Measurements from ENCODE around the gene PHF2. TPM values are rescaled to one million over a fixed set of nuclear protein-coding genes. Genes with fewer than 3 reads are reported as not detected.

The PHF2 gene
- total RNA-seq, 1 donor from 2014 or later = 12.1 TPM

DNA sequence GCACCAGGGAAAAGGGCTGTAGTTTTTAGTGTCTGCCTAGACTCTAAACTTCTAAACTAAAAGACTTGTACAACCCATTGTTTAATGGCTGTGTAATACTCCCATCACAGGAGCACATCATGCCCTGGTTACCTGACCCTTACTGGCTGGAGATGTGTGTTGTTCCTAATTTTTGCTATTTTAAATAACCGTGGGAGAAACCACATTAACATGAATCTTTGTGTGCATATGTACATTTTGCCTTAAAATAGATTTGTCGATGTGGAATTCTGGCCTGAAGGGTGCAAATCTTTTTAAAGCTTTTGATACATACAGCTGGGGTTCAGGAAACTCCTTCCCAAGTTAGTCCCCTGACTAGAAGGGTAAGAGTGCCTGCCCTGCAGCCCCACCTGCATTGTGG lies 39.7 kb downstream of the PHF2 start:
- no peak for FAIRE-seq
- Histone ChIP-seq H3K9ac (ENCODE audit: low read length) (no peak overlapping the region), H3K4me2 (ENCODE audit: low read length) (no peak overlapping the region), H2AFZ (ENCODE audit: low read depth, low read length) (no peak overlapping the region), H3K36me3 (ENCODE audit: insufficient read depth, low read length) (no peaks in the 10 kb centered on the region), H4K20me1 (ENCODE audit: insufficient read depth, low read length) (peaks cover 92% of the 10 kb centered on the region), H3K4me3 (ENCODE audit: insufficient read depth, low read depth, low read length) (no peak overlapping the region), H3K79me2 (ENCODE audit: insufficient read depth, low read length) (peaks cover 75% of the 10 kb centered on the region), H3K27me3 (ENCODE audit: insufficient read depth, low read length) (no peaks in the 10 kb centered on the region), H3K27ac (ENCODE audit: low read depth, low read length) (no peak overlapping the region), H3K4me1 (ENCODE audit: insufficient read depth, low read length) (no peaks in the 10 kb centered on the region), H3K9me3 (ENCODE audit: insufficient read depth, low read depth, low read length) (no peaks in the 10 kb centered on the region)
- H3K4me1 Mint-ChIP-seq (ENCODE audit: low read depth, unreplicated experiment) = peaks cover 2% of the 10 kb centered on the region
- TF ChIP-seq, protein P1, sequence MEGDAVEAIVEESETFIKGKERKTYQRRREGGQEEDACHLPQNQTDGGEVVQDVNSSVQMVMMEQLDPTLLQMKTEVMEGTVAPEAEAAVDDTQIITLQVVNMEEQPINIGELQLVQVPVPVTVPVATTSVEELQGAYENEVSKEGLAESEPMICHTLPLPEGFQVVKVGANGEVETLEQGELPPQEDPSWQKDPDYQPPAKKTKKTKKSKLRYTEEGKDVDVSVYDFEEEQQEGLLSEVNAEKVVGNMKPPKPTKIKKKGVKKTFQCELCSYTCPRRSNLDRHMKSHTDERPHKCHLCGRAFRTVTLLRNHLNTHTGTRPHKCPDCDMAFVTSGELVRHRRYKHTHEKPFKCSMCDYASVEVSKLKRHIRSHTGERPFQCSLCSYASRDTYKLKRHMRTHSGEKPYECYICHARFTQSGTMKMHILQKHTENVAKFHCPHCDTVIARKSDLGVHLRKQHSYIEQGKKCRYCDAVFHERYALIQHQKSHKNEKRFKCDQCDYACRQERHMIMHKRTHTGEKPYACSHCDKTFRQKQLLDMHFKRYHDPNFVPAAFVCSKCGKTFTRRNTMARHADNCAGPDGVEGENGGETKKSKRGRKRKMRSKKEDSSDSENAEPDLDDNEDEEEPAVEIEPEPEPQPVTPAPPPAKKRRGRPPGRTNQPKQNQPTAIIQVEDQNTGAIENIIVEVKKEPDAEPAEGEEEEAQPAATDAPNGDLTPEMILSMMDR (IDR thresholded peaks at IDR 0.05; ENCODE audit: insufficient read depth, low read depth, low read length) = no peak
- TF ChIP-seq EZH2 (IDR thresholded peaks at IDR 0.05; ENCODE audit: insufficient read depth, low read length) = no peak
- H3K27ac Mint-ChIP-seq (ENCODE audit: unreplicated experiment) = no peak overlapping the region
- no peak overlapping the region for H3K4me3 Mint-ChIP-seq (ENCODE audit: unreplicated experiment)
- no peaks in the 10 kb centered on the region for H3K36me3 Mint-ChIP-seq (ENCODE audit: low read depth, unreplicated experiment)
- H3K9me3 Mint-ChIP-seq (ENCODE audit: unreplicated experiment) = no peaks in the 10 kb centered on the region
- H3K27me3 Mint-ChIP-seq (ENCODE audit: low read depth, unreplicated experiment) = no peaks in the 10 kb centered on the region
- DNase-seq (ENCODE audit: low read depth) = no peak

DNA sequence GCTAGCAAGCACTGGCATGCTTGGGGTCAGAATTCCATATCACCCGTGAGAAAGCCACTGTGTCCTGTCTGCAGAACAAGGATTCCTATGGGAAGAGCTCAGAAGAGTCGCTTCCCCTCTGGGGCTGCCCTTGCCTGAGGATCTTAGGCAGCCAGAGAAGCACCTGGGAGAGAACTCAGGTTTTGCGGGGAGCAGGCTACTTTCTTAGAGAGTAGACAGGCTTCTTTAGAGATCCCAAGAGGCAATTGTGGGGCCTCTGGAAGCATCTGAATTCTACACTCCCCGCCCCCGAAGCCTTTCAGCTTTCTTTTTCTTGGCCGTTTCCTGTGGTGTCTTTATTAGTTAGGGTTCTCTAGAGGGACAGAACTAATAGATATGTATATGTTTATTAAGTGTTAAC lies 40.9 kb downstream of the PHF2 start:
- Histone ChIP-seq H3K4me3 (ENCODE audit: insufficient read depth, low read depth, low read length) (no peak overlapping the region), H3K9ac (ENCODE audit: low read length) (no peak overlapping the region), H3K9me3 (ENCODE audit: insufficient read depth, low read depth, low read length) (no peaks in the 10 kb centered on the region), H3K27me3 (ENCODE audit: insufficient read depth, low read length) (no peaks in the 10 kb centered on the region), H4K20me1 (ENCODE audit: insufficient read depth, low read length) (peaks cover 99% of the 10 kb centered on the region), H3K4me1 (ENCODE audit: insufficient read depth, low read length) (no peaks in the 10 kb centered on the region), H3K4me2 (ENCODE audit: low read length) (no peak overlapping the region), H2AFZ (ENCODE audit: low read depth, low read length) (no peak overlapping the region), H3K36me3 (ENCODE audit: insufficient read depth, low read length) (no peaks in the 10 kb centered on the region), H3K27ac (ENCODE audit: low read depth, low read length) (no peak overlapping the region), H3K79me2 (ENCODE audit: insufficient read depth, low read length) (peaks cover 82% of the 10 kb centered on the region)
- Mint-ChIP-seq H3K36me3 (ENCODE audit: low read depth, unreplicated experiment) (no peaks in the 10 kb centered on the region), H3K9me3 (ENCODE audit: unreplicated experiment) (no peaks in the 10 kb centered on the region), H3K4me1 (ENCODE audit: low read depth, unreplicated experiment) (peaks cover 2% of the 10 kb centered on the region), H3K4me3 (ENCODE audit: unreplicated experiment) (no peak overlapping the region), H3K27me3 (ENCODE audit: low read depth, unreplicated experiment) (no peaks in the 10 kb centered on the region), H3K27ac (ENCODE audit: unreplicated experiment) (no peak overlapping the region)
- TF ChIP-seq, protein P1 (IDR thresholded peaks at IDR 0.05; ENCODE audit: insufficient read depth, low read depth, low read length) = no peak
- TF ChIP-seq EZH2 (IDR thresholded peaks at IDR 0.05; ENCODE audit: insufficient read depth, low read length) = no peak
- DNase-seq (ENCODE audit: low read depth) (no peak), FAIRE-seq (no peak)

DNA sequence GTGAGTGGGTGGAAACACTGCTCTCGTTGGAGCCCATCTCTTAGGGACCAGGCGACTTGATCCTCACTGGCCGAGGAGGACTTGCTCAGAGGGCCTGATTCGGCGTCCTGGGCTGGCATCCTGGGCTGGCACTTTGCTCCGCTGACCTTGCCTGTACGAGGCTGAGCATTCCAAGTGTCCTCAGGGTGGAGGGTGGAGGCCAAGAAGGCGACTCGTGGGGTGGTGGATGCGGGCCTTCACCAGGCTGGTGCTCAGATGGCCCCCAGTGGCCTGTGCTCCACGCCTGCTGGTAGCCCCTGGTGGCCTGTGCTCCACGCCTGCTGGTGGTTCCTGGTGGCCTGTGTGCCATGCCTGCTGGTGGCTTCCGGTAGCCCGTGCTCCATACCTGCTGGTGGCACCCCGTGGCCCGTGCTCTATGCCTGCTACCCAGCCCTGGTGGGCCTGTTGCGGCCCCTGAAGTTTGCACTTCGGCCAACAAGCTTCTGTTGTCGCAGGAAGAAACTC lies 42.9 kb downstream of the PHF2 start:
- no peak overlapping the region for H3K4me3 ChIP-seq (ENCODE audit: insufficient read depth, low read depth, low read length)
- Mint-ChIP-seq H3K9me3 (ENCODE audit: unreplicated experiment) (no peaks in the 10 kb centered on the region), H3K36me3 (ENCODE audit: low read depth, unreplicated experiment) (peaks cover 3% of the 10 kb centered on the region), H3K27me3 (ENCODE audit: low read depth, unreplicated experiment) (no peaks in the 10 kb centered on the region), H3K4me3 (ENCODE audit: unreplicated experiment) (no peak overlapping the region), H3K4me1 (ENCODE audit: low read depth, unreplicated experiment) (peaks cover 2% of the 10 kb centered on the region), H3K27ac (ENCODE audit: unreplicated experiment) (no peak overlapping the region)
- no peak overlapping the region for H2AFZ ChIP-seq (ENCODE audit: low read depth, low read length)
- no peaks in the 10 kb centered on the region for H3K36me3 ChIP-seq (ENCODE audit: insufficient read depth, low read length)
- H3K27me3 ChIP-seq (ENCODE audit: insufficient read depth, low read length) = no peaks in the 10 kb centered on the region
- H4K20me1 ChIP-seq (ENCODE audit: insufficient read depth, low read length) = peaks cover 99% of the 10 kb centered on the region
- no peak overlapping the region for H3K27ac ChIP-seq (ENCODE audit: low read depth, low read length)
- FAIRE-seq (no peak), DNase-seq (ENCODE audit: low read depth) (no peak)
- no peak overlapping the region for H3K9ac ChIP-seq (ENCODE audit: low read length)
- no peaks in the 10 kb centered on the region for H3K4me1 ChIP-seq (ENCODE audit: insufficient read depth, low read length)
- H3K79me2 ChIP-seq (ENCODE audit: insufficient read depth, low read length) = peaks cover 84% of the 10 kb centered on the region
- H3K4me2 ChIP-seq (ENCODE audit: low read length) = no peak overlapping the region
- peaks cover 3% of the 10 kb centered on the region for H3K9me3 ChIP-seq (ENCODE audit: insufficient read depth, low read depth, low read length)
- TF ChIP-seq, protein P1 (IDR thresholded peaks at IDR 0.05; ENCODE audit: insufficient read depth, low read depth, low read length) = no peak
- TF ChIP-seq EZH2 (IDR thresholded peaks at IDR 0.05; ENCODE audit: insufficient read depth, low read length) = no peak
